ENCODE data around the gene PPCS.

Gene PPCS

GRCh38 chr1:42456010-42456753, at the start of gene PPCS, which contains the start of gene ZMYND12:
Gene PPCS, plus strand, starts transcription at chr1:42456543. Its CDS starts 23 bp downstream, at chr1:42456566.
Gene ZMYND12, minus strand, starts transcription at chr1:42456022. Its CDS starts 25 bp downstream, at chr1:42455997.
- DNase-seq (ENCODE audit: low spot score), result peak; percentile 88

DNA sequence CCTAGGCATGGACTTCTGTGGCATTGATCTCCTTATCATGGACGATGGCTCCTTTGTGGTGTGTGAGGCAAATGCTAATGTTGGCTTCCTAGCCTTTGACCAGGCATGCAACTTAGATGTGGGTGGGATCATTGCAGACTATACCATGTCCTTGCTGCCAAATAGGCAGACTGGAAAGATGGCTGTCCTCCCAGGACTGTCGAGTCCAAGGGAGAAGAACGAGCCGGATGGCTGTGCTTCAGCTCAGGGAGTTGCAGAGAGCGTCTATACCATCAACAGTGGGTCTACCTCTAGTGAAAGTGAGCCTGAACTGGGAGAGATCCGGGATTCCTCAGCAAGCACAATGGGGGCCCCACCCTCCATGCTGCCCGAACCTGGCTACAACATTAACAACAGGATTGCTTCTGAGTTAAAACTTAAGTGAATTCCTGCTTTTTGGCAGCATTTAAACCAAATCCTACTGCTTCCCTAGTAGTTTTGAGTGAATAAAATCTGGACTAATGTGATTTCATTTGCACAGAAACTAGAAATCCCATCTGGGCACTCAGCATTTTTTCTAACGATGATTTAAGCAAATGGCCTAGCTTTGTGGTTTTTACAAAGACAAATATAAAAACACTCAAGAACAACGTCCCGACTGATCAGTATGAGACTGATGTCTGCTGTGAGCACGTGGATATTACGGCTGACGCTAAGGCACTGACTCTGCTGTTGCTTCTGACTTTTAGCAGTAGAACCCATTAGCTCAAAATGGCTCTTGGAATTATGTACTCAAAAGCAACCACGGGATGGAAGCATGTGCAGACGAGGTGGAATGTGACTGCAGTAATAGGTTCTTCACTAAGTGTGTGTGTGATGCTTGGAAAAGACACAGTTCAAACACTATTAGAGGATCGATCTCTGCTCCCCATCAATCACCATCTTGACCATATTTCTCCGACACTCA, 41.5 kb upstream of the PPCS start:
- no peak for DNase-seq (ENCODE audit: low spot score)

GRCh38 chr1:42417166-42417565, 39.2 kb upstream of the PPCS start:
- no peak for DNase-seq (ENCODE audit: low spot score)

GRCh38 chr1:42418516-42418915, 37.8 kb upstream of the PPCS start:
- no peak for DNase-seq (ENCODE audit: low spot score)

GRCh38 chr1:42419126-42419821, 37.1 kb upstream of the PPCS start:
- no peak for DNase-seq (ENCODE audit: low spot score)

GRCh38 chr1:42420121-42420520, 36.2 kb upstream of the PPCS start:
- no peak for DNase-seq (ENCODE audit: low spot score)

GRCh38 chr1:42420911-42421585, 35.3 kb upstream of the PPCS start:
- no peak for DNase-seq (ENCODE audit: low spot score)

- DNase-seq (ENCODE audit: low spot score), result no peak
Observed at GRCh38 chr1:42422737-42423136, 33.6 kb upstream of the PPCS start.

DNA sequence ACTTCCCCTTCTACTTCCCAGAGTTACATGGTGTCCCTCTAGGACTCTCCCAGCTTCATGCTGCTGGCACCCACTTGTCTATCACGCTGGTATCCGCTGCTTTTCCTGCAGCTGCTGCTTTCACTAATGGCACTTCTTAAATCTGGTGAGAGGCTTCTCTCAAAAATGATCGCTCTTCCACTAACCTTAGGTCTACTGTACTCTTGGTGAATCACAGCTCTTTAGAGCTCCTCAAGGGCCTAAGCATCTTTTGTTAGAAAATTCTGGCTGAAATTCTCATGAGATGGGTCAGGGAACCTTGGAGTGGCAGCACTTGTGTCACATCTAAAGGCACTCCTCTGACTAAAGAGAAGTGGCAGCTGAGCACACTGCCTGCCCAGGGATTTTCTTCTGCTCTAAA, 32.7 kb upstream of the PPCS start:
- DNase-seq (ENCODE audit: low spot score), result no peak

DNA sequence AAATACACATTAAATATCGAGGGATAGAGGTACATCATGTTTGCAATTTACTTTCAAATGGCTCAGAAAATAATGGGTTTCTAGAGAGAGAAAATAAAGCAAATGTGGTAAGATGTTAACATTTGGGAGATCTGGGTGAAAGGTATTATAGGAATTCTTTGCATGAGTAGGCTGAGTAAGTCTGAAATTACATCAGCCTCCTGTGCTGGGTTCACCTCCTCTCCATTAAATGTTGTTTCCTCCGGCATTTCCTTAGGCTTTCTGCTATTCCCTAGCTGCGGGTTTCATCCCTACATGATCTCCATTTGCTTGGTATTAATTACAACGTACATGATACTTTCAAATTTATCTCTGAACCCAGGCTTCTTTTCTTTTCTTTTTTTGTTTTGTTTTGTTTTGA, 32.1 kb upstream of the PPCS start:
- no peak for DNase-seq (ENCODE audit: low spot score)

DNA sequence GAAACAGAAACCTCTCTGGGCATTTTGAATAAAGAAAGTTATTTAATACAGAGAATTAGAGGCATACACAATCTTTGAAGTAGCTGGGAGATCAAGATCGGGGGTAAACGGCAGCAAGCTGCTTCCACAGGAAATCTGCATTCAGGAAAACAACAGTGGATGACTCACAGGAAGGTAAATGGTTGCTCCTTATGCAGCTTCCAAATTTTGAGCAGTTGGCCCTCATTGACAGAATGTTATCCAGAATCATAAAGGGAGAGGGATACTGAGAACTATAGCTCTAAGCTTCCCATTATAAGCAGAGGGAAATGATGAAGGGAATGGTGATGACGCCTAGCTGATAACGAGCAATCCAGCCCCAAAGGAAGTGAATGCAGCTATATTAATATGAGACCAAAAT, 29.1 kb upstream of the PPCS start:
- no peak for DNase-seq (ENCODE audit: low spot score)

- no peak for DNase-seq (ENCODE audit: low spot score)
Observed at GRCh38 chr1:42429603-42430002, 26.7 kb upstream of the PPCS start.

DNA sequence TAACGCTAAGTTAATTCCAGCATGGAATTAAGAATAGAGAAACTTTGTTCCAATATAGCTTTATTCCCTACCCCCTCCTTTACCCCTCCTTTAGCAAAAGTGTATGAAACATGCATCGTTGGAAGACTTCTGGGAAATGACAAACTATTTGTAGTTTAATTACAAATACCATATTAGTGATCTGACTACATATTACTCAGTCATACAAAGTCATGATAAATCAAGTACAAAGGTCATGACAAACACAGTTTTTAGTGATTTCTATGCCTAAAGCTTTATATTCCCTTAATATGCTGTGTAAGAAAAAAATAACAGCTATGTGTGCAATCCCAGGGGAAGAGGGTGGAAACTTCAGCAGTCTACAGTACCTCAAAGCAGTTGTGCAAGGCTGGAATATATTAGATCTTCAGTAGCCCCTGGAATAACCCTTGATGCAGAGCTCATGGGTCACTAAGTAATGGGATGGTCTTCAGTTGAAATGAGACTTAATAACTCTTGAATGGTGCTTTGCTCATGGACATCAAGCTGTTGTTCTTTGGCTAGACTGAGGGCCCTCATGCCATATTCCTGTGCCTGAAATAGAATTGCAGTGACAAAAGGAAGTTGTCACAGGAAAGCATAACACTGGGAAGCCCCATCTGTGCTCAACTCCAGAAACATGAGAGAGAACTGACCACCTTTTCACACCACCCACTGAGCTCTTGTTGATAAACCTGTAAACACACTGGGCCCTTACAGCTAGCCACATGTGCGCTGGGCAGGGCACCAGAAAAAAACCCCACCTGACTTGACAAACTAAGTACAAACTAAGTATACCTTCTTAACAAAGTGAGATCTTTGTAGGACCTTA, 25.8 kb upstream of the PPCS start:
- DNase-seq (ENCODE audit: low spot score), result no peak

DNA sequence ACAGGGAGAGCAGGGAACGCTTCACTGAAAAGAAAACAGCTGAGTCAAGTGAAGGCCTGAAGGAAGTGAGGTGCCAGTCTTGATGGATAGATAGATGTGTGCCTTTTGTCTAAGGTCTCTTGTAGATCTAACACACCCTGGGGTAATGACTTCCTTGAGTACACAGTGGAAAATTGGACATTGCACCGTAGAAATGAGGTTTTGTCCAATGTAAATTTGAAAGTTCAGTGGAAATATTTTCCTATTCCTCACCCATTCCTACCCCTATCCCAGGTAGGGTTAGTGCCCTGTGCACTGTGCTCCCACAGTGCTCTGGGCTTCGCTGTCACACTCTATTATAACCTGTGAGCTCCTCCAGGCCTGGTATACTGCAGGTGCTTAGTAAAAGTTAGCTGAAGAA, 24.8 kb upstream of the PPCS start:
- DNase-seq (ENCODE audit: low spot score), result no peak

DNA sequence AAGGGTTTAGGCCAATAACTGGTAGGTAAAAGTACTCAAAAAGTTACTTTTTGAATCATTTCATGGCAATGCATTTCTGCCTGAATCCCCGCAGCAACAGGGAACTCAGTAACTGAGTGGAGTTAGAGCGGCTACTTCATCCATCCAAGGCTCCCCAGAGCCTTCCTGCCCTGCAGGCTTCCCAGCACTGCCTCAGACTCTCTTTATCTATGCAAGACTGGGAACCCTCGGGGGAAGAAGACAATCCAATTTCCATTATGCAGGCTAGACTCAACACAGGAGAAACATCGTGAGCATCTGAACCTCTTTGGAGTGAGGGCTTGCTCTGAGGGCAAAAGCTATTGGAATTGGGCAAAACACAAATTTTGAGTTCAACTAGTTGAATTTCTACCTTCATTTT, 23.6 kb upstream of the PPCS start:
- DNase-seq (ENCODE audit: low spot score), result no peak

DNA sequence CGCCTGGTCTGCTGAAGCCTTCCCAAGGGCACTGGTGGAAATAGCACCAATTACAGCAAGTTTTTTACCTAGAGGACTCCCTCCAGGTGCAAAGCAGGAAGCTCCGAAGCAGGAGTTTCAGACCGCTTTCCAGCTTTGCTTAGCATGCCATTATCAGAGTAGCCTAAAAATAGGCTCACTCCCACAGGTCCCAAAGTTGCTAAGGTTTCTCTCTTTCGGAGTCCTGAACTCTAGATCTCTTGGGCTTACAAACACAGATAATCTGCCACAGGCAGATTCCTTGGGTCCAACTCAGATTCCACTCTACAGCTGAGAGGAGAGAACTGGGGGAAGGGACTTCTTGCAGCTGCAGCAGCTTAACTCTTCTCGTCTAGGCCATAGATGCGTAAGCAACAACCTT, 23.0 kb upstream of the PPCS start:
- no peak for DNase-seq (ENCODE audit: low spot score)

GRCh38 chr1:42434340-42434739, 22.0 kb upstream of the PPCS start:
- DNase-seq (ENCODE audit: low spot score), result peak; percentile 24

DNA sequence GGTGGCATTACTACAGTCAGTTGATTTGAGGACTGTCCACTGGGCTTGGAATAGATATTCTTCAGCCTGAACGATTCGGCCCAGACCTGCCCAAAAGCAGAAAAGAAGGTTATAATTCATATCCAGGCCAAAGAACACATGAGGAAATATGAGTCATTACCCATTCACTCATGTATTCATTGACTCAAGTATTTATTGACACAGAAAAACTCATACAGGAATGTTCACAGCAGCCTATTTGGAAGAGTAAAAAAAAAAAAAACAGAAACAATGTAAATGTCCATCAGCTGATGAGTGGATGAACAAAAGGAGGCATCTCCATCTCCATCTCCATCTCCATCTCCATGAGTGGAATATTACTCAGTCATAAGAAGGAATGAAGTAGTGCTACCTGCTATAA, 16.4 kb upstream of the PPCS start:
- DNase-seq (ENCODE audit: low spot score), result no peak

DNA sequence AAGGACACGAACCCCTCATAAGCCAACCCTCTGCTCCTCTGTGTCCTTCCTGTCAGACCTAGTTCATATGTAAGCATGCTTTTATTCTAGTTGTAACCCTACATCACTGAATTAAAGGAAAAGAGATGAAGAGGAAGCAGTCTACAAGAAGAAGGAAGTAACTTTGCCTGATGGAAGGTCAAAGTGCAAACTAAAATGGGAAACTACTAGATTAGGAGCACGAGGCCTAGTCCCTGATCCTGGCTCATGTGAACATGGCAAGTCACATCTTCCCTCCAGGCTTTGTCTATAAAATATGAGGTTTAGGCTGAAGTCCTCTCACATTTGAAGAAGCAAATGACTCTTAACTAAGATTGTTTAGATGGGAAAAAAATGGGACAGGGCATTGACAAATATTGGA, 13.7 kb upstream of the PPCS start:
- no peak for DNase-seq (ENCODE audit: low spot score)

DNA sequence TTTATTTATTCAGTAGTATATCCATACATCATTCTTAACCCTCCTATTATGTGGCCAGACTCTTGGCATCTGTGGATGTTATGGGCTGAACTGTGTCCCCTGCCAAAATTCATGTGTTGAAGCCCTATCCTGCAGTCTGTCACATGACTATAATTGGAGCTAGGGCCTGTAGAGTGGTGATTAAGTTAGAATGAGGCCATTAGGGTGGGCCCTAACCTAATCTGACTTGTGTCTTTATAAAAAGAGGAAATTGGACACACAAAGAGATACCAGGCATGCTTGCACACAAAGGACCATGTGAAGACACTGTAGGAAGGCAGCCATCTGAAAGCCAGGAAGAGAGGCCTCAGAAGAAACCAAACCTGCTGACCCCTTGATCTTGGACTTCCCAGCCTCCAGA, 7.1 kb upstream of the PPCS start:
- DNase-seq (ENCODE audit: low spot score), result no peak

- DNase-seq (ENCODE audit: low spot score), result no peak
Observed at GRCh38 chr1:42450061-42450460, 6.3 kb upstream of the PPCS start.
